Lung (tissue), 12 donors: ENCODE measurements around the gene KSR1. TPM values are rescaled to one million over a fixed set of nuclear protein-coding genes. Genes with fewer than 3 reads are reported as not detected.

Source experiments
- ATAC-seq: fragments of 200-7000 bp; cut with Tn5 transposase; one replicate; pipeline ENCODE4 v1.9.1; 2020; ENCODE audit warnings: moderate number of reproducible peaks; ENCODE audit not compliant: insufficient read depth, low FRiP score
- DNase-seq, 3 donors: peaks; one replicate each; pipeline ENCODE4 v3.0.0-alpha.2; 2013 to 2017
- H3K27ac ChIP-seq, 2 donors: one replicate each; pipeline ENCODE4 v1.5.1; 2013; ENCODE audit warnings: mild to moderate bottlenecking in 2 of 2, moderate library complexity in 2 of 2, control low read depth in 1 of 2, inconsistent platforms in 1 of 2, low read depth in 1 of 2, low read length in 1 of 2
- H3K27me3 ChIP-seq, 3 donors: one replicate each; pipeline ENCODE4 v1.5.1; 2013; ENCODE audit warnings: low read length in 2 of 3; ENCODE audit not compliant: control insufficient read depth in 3 of 3, insufficient read depth in 3 of 3
- H3K36me3 ChIP-seq, 4 donors: one replicate each; pipeline ENCODE4 v1.5.1; 2013; ENCODE audit warnings: low read length in 4 of 4, mild to moderate bottlenecking in 1 of 4, moderate library complexity in 1 of 4; ENCODE audit not compliant: control insufficient read depth in 4 of 4, insufficient read depth in 4 of 4
- H3K4me1 ChIP-seq, 5 donors: one replicate each; pipeline ENCODE4 v1.5.1; 2013; ENCODE audit warnings: low read length in 5 of 5, mild to moderate bottlenecking in 2 of 5, moderate library complexity in 1 of 5; ENCODE audit not compliant: control insufficient read depth in 5 of 5, insufficient read depth in 5 of 5
- H3K4me3 ChIP-seq: one replicate; pipeline ENCODE4 v1.5.1; 2013; ENCODE audit warnings: mild to moderate bottlenecking, control low read depth, moderate library complexity
- H3K9ac ChIP-seq, 2 donors: one replicate each; pipeline ENCODE4 v1.5.1; 2013; ENCODE audit warnings: low read length in 2 of 2, control low read depth in 1 of 2; ENCODE audit not compliant: insufficient read depth in 1 of 2
- H3K9me3 ChIP-seq, 4 donors: one replicate each; pipeline ENCODE4 v1.5.1; 2013; ENCODE audit warnings: low read length in 3 of 4, mild to moderate bottlenecking in 1 of 4, moderate library complexity in 1 of 4; ENCODE audit not compliant: control insufficient read depth in 4 of 4, insufficient read depth in 3 of 4
- WGBS, 2 donors: extraction: QIAGEN DNeasy Blood & Tissue Kit; methylation state at CpG; one replicate each; pipeline ENCODE4 v1.1.7; 2013; 5-methylcytosine and 5-hydroxymethylcytosine counted together
- polyA plus RNA-seq, 2 donors: library from polyadenylated mRNA; stranded (reverse); fragments of 200-250 nt; gene quantifications; one replicate each; pipeline ENCODE4 v1.2.1, GENCODE V29; 2013
- total RNA-seq, 2 donors: library from RNA; depleted of rRNA in 1 of 2; stranded (reverse); fragments of >200 nt in 1 of 2; gene quantifications; one replicate each; pipeline ENCODE4 v1.2.1, GENCODE V29; 2014 to 2021
- TF ChIP-seq, protein P1 (sequence below): IDR thresholded peaks from 2 replicates; pipeline ENCODE4 v1.5.1; 2012; ENCODE audit warnings: mild to moderate bottlenecking; ENCODE audit errors: control extremely low read depth, extremely low read depth
- donor health status: control.
- donor health status: control.
- donor health status: Bipolar disorder and iron deficiency.
- donor health status: healthy.
- donor health status: DM: yes; HTN: yes; CAD: no.

Gene KSR1
- total and polyA plus RNA-seq, 4 donors = 26.8 to 70.0 (median 42.3) TPM

DNA sequence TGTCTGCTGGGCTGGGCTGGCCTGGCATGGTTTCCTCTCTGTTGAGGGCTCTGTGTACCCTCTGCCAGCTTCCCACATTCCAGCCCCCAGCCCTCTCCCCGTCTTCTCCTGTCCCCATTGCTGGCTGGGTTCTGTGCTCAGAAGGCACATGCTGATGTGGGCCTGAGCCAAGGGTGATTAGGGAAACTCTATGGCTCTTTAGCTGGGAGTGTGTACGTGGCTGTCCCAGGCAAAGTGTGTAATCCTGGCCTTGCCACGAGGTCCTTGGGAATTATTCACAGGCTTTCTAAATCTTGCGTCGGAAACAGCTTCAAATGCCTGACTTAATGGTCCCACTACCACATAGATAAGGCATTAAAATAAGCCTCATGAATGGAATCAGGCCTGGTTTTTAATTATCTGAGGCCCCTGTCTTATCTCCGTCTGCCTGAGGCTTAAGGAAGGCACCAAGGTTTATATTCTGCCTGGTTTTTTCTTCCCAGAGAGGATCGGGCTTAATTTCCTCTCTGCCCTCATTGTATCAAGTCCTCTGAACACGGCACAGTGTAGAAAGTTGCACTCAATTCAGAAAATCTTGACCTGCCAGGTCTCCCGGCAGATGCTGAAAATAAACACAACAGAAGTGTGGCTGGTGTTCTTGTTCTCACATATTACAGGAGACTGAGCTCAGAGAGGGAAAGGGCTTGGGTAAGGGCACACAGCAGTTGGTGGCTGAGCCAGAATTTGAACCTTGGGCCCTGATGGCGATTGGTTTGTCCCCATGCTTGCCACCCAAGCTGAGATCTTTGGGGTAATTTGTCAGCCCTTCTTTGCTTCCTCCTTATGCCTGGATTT lies 121.9 kb downstream of the KSR1 start:
- TF ChIP-seq, protein P1, sequence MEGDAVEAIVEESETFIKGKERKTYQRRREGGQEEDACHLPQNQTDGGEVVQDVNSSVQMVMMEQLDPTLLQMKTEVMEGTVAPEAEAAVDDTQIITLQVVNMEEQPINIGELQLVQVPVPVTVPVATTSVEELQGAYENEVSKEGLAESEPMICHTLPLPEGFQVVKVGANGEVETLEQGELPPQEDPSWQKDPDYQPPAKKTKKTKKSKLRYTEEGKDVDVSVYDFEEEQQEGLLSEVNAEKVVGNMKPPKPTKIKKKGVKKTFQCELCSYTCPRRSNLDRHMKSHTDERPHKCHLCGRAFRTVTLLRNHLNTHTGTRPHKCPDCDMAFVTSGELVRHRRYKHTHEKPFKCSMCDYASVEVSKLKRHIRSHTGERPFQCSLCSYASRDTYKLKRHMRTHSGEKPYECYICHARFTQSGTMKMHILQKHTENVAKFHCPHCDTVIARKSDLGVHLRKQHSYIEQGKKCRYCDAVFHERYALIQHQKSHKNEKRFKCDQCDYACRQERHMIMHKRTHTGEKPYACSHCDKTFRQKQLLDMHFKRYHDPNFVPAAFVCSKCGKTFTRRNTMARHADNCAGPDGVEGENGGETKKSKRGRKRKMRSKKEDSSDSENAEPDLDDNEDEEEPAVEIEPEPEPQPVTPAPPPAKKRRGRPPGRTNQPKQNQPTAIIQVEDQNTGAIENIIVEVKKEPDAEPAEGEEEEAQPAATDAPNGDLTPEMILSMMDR = no peak
- peak; percentile 66 to 83 (median 75) for DNase-seq
- Histone ChIP-seq H3K36me3 (peaks cover 0 to 9% (median 0%) of the 10 kb centered on the region in 4 donors), H3K4me1 (peaks cover 3 to 29% (median 13%) of the 10 kb centered on the region in 5 donors), H3K9me3 (no peaks in the 10 kb centered on the region), H3K27me3 (no peaks in the 10 kb centered on the region), H3K4me3 (no peak overlapping the region), H3K9ac (peak overlapping the region; percentile 31 to 73), H3K27ac (peak overlapping the region in 1 of 2 donors; percentile 82)
- 67 to 89% methylated on average over 10 of the region's 10 CpGs for WGBS, 2 donors
- ATAC-seq = no peak

DNA sequence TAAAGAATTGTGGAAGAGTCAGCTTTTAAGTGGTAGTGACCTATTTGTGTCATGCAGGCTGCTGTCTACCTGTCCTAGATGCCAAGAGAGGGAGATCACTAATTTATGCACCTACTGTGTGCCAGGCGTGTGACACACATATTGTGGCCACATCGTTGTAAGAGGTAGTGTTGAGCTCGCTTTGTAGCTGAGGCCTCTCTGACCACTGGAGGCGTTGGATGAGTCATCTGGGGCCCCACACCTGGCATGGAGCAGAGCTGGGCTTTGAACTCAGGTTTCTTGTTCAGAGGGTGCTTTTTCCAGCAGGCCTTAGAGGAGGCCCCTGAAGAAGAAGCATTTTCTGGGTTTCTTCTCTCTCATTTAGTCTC lies 122.5 kb downstream of the KSR1 start:
- Histone ChIP-seq H3K36me3 (peaks cover 0 to 12% (median 0%) of the 10 kb centered on the region in 4 donors), H3K4me1 (peaks cover 3 to 29% (median 13%) of the 10 kb centered on the region in 5 donors), H3K9me3 (no peaks in the 10 kb centered on the region), H3K4me3 (no peak overlapping the region), H3K27ac (peak overlapping the region in 1 of 2 donors; percentile 82), H3K27me3 (no peaks in the 10 kb centered on the region), H3K9ac (peak overlapping the region in 1 of 2 donors; percentile 73)
- DNase-seq = no peak
- WGBS, 2 donors = 82 to 88% methylated on average over 4 of the region's 4 CpGs
- TF ChIP-seq, protein P1 = no peak
- no peak for ATAC-seq

GRCh38 chr17:27579304-27579703 lies 123.1 kb downstream of the KSR1 start:
- Histone ChIP-seq H3K27ac (no peak overlapping the region), H3K27me3 (no peaks in the 10 kb centered on the region), H3K9ac (no peak overlapping the region), H3K9me3 (no peaks in the 10 kb centered on the region), H3K4me1 (peaks cover 3 to 29% (median 13%) of the 10 kb centered on the region in 5 donors), H3K36me3 (peaks cover 0 to 14% (median under 1%) of the 10 kb centered on the region in 4 donors), H3K4me3 (no peak overlapping the region)
- DNase-seq (no peak), ATAC-seq (no peak)
- TF ChIP-seq, protein P1 = no peak
- WGBS, 2 donors = 89 to 91% methylated on average over 3 of the region's 3 CpGs
